GM19395 (cell line): ENCODE measurements around the gene MGAT4B.
"Not testable (repeated sequence)": the region's sequence is repeated elsewhere in the genome, so short reads cannot be mapped to it uniquely, and the experiment has no call there.

Experiments
- ATAC-seq: cut with Tn5 transposase; IDR thresholded peaks from one replicate; pipeline ENCODE4 v1.9.1; 2021; ENCODE audit warnings: mild to moderate bottlenecking, moderate library complexity; ENCODE audit not compliant: unreplicated experiment

MGAT4B gene

GRCh38 chr5:179795863-179796833 is 10.5 kb downstream of the MGAT4B start:
- peak; percentile 72 for ATAC-seq

DNA sequence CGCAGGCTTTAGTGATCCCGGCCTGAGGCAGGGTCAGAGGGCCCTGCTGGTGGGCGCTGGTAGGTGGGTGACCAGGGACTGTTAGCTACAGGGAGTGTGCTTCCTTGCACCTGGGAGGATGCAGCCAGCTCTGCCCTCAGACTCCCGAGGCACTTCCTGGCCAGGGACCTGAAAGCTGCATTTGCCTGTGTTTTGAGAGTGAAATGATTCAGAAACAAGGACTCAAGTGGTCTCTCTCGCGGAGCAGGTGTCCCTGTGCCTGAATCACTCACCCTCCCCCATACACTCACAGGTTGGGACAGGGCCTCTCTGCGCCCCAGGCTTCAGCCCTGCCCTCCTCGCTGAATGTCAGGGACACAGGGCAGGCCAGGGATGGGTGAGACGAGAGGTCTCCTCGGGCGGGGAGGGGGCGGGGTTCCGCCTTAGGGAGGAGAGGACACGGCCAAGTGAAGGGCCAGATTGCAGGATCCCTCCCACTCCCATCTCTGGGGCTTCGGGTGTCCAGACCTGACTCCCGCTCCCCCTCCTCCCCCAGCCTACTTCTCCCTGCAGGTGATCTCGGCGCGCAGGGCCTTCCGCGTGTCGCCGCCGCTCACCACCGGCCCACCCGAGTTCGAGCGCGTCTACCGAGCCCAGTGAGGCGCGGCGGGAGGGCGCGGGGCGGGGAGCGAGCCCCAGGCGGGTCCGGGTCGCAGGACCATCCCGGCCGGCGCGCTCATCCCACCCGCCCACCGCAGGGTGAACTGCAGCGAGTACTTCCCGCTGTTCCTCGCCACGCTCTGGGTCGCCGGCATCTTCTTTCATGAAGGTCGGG is 11.4 kb downstream of the MGAT4B start:
- peak; percentile 4 for ATAC-seq

GRCh38 chr5:179794575-179794974 is 12.1 kb downstream of the MGAT4B start:
- no peak for ATAC-seq

- no peak for ATAC-seq
These were observed 12.5 kb downstream of the MGAT4B start for GRCh38 chr5:179794171-179794570.

GRCh38 chr5:179793468-179794139 is 13.1 kb downstream of the MGAT4B start, which contains the start of gene LTC4S:
Gene LTC4S, plus strand, starts transcription at chr5:179793986. Its CDS starts 95 bp downstream, at chr5:179794081.
- no peak for ATAC-seq

GRCh38 chr5:179792612-179793467 is 13.8 kb downstream of the MGAT4B start:
- no peak for ATAC-seq

DNA sequence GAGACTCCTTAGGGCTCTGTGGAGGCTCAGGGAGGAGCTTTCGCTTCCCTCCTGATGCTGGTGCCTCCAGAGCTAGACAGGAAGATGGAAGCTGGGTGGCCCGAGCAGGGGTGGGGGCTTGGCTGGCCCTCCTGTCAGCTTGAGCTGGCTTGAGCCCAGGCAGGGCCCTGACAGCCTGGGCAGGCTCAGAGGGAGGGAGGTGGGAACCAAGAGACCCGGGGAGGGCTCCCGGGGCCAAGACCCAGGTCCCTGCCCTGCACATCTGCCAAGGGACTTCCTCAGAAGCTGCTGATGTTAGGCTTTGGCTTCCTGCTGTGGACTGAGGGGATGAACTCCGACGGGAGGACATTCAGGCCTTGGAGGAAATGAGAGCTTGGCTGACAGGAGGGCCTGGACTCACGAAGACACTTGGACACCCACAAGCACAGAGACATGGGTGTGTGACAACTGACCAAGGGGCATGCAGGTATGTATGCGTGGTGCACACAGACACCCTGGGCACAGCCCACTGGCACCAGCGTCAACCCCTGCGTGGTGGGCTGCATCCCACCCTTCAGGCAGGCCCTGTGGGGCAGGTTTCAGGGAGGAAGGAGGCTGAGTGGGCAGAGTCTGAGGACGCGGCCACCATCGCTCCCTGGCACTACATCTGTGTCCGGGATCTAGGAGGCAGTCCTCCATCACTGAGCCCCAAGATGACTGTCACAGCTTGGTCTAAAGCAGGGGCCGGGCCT is 14.6 kb downstream of the MGAT4B start:
- ATAC-seq, result no peak

DNA sequence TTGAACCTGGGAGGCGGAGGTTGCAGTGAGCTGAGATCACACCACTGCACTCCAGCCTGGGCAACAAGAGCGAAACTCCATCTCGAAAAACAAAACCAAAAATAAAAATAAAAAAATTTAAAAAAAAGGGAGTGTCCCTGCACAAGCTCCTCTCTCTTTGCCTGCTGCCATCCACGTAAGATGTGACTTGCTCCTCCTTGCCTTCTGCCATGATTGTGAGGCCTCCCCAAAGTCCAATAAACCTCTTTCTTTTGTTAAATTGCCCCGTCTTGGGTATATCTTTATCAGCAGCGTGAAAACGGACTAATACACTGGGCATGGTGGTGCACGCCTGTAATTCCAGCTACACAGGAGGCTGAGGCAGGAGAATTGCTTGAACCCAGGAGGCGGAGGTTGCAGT is 17.4 kb downstream of the MGAT4B start:
- ATAC-seq, result not testable (repeated sequence)

GRCh38 chr5:179788193-179788854 is 18.3 kb downstream of the MGAT4B start:
- ATAC-seq, result no peak

DNA sequence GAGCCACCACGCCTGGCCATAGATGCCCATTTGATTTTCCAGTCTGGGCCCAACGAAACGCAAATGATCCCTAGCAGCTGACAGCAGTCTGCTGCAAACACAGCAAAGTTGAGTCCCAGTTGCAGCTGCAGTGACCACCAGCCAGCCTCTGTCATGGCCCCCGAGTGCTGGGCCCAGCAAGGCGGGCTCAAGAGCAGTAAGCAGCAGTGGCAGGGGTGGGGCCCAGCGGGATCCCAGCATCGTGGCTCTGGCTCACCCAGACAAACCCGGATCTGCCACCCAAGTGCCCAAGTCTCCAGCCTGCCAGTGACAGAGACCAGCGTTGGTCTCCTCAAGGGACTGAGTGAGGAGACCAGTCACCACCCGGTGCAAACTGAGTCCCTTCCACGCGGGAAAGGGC is 19.8 kb downstream of the MGAT4B start:
- no peak for ATAC-seq

DNA sequence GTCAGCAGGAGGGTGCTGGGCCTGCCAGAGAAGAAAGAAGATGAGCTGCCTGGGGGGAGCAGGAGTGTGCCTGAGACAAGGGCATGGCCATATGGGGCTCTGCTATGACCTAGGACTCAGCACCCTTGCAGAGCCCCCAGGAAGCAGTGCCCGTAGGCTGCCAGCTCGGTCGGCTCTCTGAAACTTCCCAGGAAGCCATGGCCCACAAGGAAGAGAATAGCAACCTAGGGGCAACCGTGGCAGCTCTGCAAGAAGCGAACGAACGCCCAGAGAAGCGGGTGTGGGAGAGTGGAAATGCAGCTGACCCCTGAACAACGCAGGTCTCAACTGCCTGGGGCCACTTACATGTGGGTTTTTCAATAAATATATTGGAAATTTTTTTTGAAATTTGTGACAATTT is 23.5 kb downstream of the MGAT4B start:
- ATAC-seq, result no peak

GRCh38 chr5:179781846-179782245 is 24.8 kb downstream of the MGAT4B start:
- ATAC-seq, result no peak

GRCh38 chr5:179780362-179780761 is 26.3 kb downstream of the MGAT4B start:
- no peak for ATAC-seq

GRCh38 chr5:179779826-179780225 is 26.8 kb downstream of the MGAT4B start:
- no peak for ATAC-seq

DNA sequence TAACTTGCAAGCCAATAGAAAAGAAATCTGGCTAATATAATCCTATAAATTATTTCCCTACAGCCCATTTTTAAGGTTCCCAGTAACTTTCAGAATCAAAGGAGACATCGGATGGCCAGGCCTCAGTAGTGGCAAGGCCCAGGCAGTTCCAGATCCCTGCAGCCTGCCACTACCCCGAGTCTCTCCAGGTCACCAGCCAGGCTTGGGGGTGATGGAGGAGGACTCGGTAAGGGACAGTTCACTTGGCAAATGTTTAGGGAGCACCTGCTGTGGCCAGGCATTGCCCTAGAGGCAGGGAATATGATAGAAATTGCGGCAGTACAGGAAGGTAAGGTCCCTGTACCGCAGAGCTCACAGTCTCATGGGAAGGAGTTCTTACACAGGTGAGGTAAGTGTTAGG is 28.1 kb downstream of the MGAT4B start:
- ATAC-seq, result no peak

DNA sequence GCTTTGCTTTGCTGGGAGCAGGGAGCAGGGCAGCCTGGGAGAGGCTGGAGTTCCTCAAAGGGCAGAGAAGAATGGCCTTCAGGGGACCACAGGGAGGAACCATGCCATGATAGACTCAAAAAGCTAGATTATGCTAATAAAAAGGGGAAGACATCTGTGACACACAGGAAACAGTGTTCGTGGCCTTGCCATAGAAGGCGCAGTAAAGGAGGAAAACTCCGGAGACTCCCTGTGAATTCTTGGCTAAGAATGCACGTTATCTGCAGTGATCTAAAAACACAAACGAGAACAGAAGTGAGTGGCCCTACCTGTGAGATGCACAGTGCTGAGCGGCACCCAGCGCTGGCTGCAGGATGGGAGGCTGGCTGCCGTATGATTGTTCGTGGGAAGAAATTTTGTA is 28.8 kb downstream of the MGAT4B start:
- ATAC-seq, result no peak

DNA sequence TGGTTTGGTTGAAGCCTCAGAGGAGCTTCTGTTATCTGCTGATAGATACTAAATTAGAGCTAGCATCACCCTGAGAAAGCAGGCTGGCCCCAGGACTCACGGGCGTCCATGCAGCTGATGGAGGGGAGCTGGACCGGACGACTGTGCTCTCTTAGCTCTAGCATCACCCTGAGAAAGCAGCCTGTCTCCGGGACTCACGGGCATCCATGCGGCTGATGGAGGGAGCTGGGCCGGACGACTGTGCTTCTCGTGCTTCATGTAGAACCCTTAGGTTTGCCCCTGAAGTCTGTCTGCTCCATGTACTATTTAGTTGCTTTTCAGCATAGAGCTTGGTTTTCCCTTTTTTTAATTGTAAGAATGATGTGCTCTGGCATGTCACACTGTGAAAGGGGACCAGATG is 29.2 kb downstream of the MGAT4B start:
- no peak for ATAC-seq

DNA sequence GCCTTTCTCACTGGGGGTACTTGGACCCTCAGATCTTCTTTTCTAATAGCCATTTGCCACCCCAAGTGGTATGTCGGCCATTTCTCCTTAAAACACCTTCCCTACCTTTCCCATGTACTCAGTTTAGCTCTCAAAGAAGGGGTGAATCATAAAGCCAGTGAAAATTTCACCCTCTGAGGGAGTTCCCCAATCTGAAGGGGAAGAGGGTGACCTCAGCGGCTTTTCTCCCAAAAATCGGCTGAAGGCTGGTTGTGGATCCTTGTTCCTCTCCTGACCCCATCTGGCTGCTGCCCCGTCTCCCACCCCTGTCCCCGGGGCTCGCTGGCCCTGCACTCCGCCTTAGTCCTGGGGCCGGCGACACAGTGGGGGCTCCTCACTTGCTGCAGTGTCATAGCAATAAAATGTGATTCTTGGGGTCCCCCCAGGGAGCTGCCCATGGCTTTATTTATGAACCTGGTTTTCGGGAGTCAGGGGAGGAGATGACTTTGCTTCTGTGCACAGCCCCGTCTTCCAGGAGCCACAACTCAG is 30.2 kb downstream of the MGAT4B start:
- no peak for ATAC-seq

GRCh38 chr5:179774442-179774841 is 32.2 kb downstream of the MGAT4B start:
- no peak for ATAC-seq
